SK-N-SH (cell line): Measurements from ENCODE around the gene ITGA6. TPM values are rescaled to one million over a fixed set of nuclear protein-coding genes. Genes with fewer than 3 reads are reported as not detected.

Experiments used
- CTCF ChIA-PET: fragments of 300-600, 350-600 bp; formaldehyde crosslinking; extraction: SDS; loops from one replicate; lab custom pipeline; 2021; lab: Yijun Ruan, JAX
- POLR2A ChIA-PET: fragments of 350-600 bp; sonication (Branson Sonifier 250); formaldehyde crosslinking; extraction: SDS; loops from one replicate; lab custom pipeline; 2020; ENCODE audit warnings: antibody characterized with exemption, inconsistent platforms; lab: Yijun Ruan, JAX
- DNase-seq: peaks from one replicate; pipeline ENCODE4 v3.0.0; 2012
- H2AFZ ChIP-seq: fragments of 200-600 bp; sonication (generic); 2 replicates; pipeline ENCODE4 v1.8.1; 2016; ENCODE audit warnings: antibody characterized with exemption, mild to moderate bottlenecking, low read depth
- H3F3A ChIP-seq: fragments of 200-600 bp; sonication (generic); replicated peaks from 2 replicates; pipeline ENCODE3; 2016; ENCODE audit warnings: antibody characterized with exemption, mild to moderate bottlenecking; ENCODE audit not compliant: insufficient read depth
- H3K27ac ChIP-seq, 2 experiments: fragments of 200-500 bp in 1 of 2; fragments of 200-600 bp in 1 of 2; sonication (Bioruptor generic) in 1 of 2; sonication (generic), shearing (Covaris generic) in 1 of 2; 2 replicates each; pipeline versions ENCODE4 v1.5.1 to v1.6.1; 2014 to 2016; ENCODE audit warnings: low read depth in 2 of 2, inconsistent platforms in 1 of 2, low read length in 1 of 2, mild to moderate bottlenecking in 1 of 2, mixed read lengths in 1 of 2
- H3K27me3 ChIP-seq: fragments of 200-600 bp; sonication (generic), shearing (Covaris generic); 2 replicates; pipeline ENCODE4 v1.6.1; 2016; ENCODE audit warnings: mixed run types; ENCODE audit not compliant: insufficient read depth
- H3K36me3 ChIP-seq, 2 experiments: fragments of 200-500 bp in 1 of 2; fragments of 200-600 bp in 1 of 2; sonication (Bioruptor generic) in 1 of 2; sonication (generic) in 1 of 2; replicated peaks in 1 of 2; 2 replicates each; pipeline versions ENCODE3 to v1.5.1; 2014 to 2016; ENCODE audit warnings: low read length in 1 of 2, mild to moderate bottlenecking in 1 of 2; ENCODE audit not compliant: insufficient read depth in 2 of 2, control insufficient read depth in 1 of 2
- H3K4me1 ChIP-seq, 2 experiments: fragments of 200-500 bp in 1 of 2; fragments of 200-600 bp in 1 of 2; sonication (Bioruptor generic) in 1 of 2; sonication (generic), shearing (Covaris generic) in 1 of 2; 2 replicates each; pipeline versions ENCODE4 v1.5.1 to v1.6.1; 2014 to 2016; ENCODE audit warnings: low read depth in 1 of 2, low read length in 1 of 2, mixed run types in 1 of 2; ENCODE audit not compliant: insufficient read depth in 2 of 2, control insufficient read depth in 1 of 2
- H3K4me2 ChIP-seq: fragments of 200-600 bp; sonication (generic), shearing (Covaris generic); 2 replicates; pipeline ENCODE4 v1.6.1; 2017; ENCODE audit warnings: mixed run types
- H3K4me3 ChIP-seq, 2 experiments: fragments of 200-500 bp in 1 of 2; fragments of 200-600 bp in 1 of 2; sonication (Bioruptor generic) in 1 of 2; sonication (generic), shearing (Covaris generic) in 1 of 2; 2 replicates each; pipeline versions ENCODE4 v1.5.1 to v1.8.1; 2014 to 2016; ENCODE audit warnings: low read depth in 2 of 2, inconsistent platforms in 1 of 2, low read length in 1 of 2, mild to moderate bottlenecking in 1 of 2, mixed read lengths in 1 of 2, moderate library complexity in 1 of 2
- H3K79me2 ChIP-seq: fragments of 200-600 bp; sonication (generic); 2 replicates; pipeline ENCODE4 v1.8.1; 2017; ENCODE audit warnings: mild to moderate bottlenecking; ENCODE audit not compliant: insufficient read depth
- H3K9ac ChIP-seq: fragments of 200-600 bp; sonication (generic); 2 replicates; pipeline ENCODE4 v1.6.1; 2017; ENCODE audit warnings: mixed run types
- H3K9me2 ChIP-seq: fragments of 200-600 bp; sonication (generic); 2 replicates; pipeline ENCODE4 v1.6.1; 2017; ENCODE audit warnings: mixed run types
- H3K9me3 ChIP-seq: fragments of 200-600 bp; sonication (generic); 2 replicates; pipeline ENCODE4 v1.6.1; 2017; ENCODE audit warnings: mixed run types, mild to moderate bottlenecking, moderate library complexity
- H4K20me1 ChIP-seq: fragments of 200-600 bp; sonication (generic); 2 replicates; pipeline ENCODE4 v1.6.1; 2017; ENCODE audit warnings: mild to moderate bottlenecking, mixed run types; ENCODE audit not compliant: insufficient read depth
- CTCF ChIP-seq: fragments of 200-600 bp; sonication (generic); IDR thresholded peaks from 2 replicates; pipeline ENCODE4 v1.6.1; 2017; ENCODE audit warnings: antibody characterized with exemption, mild to moderate bottlenecking, moderate library complexity
- FOSL2 ChIP-seq: IDR thresholded peaks from 2 replicates; pipeline ENCODE4 v1.4.0; 2012; ENCODE audit warnings: low read depth, mild to moderate bottlenecking, moderate library complexity, borderline replicate concordance
- GATA2 ChIP-seq: sonication (generic); formaldehyde crosslinking; IDR thresholded peaks from 2 replicates; pipeline ENCODE4 v1.5.0; 2020; ENCODE audit warnings: mild to moderate bottlenecking, missing genetic modification reagents
- JUND ChIP-seq: IDR thresholded peaks from 2 replicates; pipeline ENCODE4 v1.4.0; 2012
- RFX5 ChIP-seq: IDR thresholded peaks from 2 replicates; pipeline ENCODE4 v1.6.1; 2012; ENCODE audit warnings: mild to moderate bottlenecking, improper control_type of control experiment, low read length
- SIN3A ChIP-seq: IDR thresholded peaks from 2 replicates; pipeline ENCODE4 v1.6.1; 2012; ENCODE audit warnings: low read depth, mild to moderate bottlenecking, low read length, moderate library complexity, borderline replicate concordance
- SMC3 ChIP-seq: IDR thresholded peaks from 2 replicates; pipeline ENCODE4 v1.6.1; 2012; ENCODE audit warnings: low read depth, low read length, improper control_type of control experiment
- WGBS: methylation state at CpG from one replicate; pipeline ENCODE4 v1.1.6; 2017; ENCODE audit warnings: low lambda C conversion rate; 5-methylcytosine and 5-hydroxymethylcytosine counted together
- polyA plus RNA-seq, 3 experiments: library from polyadenylated mRNA; depleted of rRNA; stranded (reverse); fragments of >200 nt; gene quantifications; 2 replicates each; pipeline ENCODE4 v1.2.3, GENCODE V29; 2012

Gene ITGA6
- polyA plus RNA-seq, 1 of the 3 experiments (the other 2 are of a cell fraction) = 26.0 TPM

DNA sequence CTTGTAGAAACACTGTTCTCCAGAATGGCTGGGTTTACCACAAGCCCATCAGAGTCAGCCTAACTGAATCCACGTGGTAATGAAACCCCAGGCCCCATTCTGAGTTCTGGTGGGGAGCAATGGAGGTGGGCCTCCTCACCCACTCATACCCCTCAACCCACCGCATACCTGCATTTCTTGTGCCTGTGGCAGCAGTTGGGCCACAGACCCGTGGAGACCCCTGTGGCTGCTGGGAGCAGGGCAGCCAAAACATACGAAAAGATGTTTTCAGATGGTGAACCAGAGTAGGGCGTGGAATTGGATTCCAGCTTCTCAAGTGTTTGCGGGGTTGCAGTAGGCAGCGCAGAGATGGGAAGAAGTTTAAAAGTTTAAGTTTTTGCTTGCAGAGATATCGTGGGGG, 51.0 kb downstream of the ITGA6 start:
- peaks cover 5% of the 10 kb centered on the region for H3F3A ChIP-seq
- H3K36me3 ChIP-seq = peaks cover 8 to 47% of the 10 kb centered on the region in 2 experiments
- POLR2A ChIA-PET = no interaction called here
- 86% methylated on average over 8 of the region's 8 CpGs for WGBS
- CTCF ChIA-PET = interaction anchor here (1.5 kb wide), 1 partner anchor 12 kb away, joined by 11 read pairs; no protein-coding TSS in a partner anchor
- no peak overlapping the region for H3K4me2 ChIP-seq
- H3K9me3 ChIP-seq = no peaks in the 10 kb centered on the region
- H3K27me3 ChIP-seq = no peaks in the 10 kb centered on the region
- no peak for DNase-seq
- H3K9me2 ChIP-seq = no peaks in the 10 kb centered on the region
- H3K9ac ChIP-seq = no peak overlapping the region
- TF ChIP-seq GATA2 = no peak
- TF ChIP-seq SMC3 = no peak
- no peak for TF ChIP-seq RFX5
- TF ChIP-seq FOSL2 = no peak
- 0 out of 4 replicates have a peak, but pooled peaks cover 0 to 6% of the 10 kb centered on the region in 2 experiments for H3K4me1 ChIP-seq
- H2AFZ ChIP-seq = no peak overlapping the region
- H4K20me1 ChIP-seq = no peaks in the 10 kb centered on the region
- no peaks in the 10 kb centered on the region for H3K79me2 ChIP-seq
- no peak overlapping the region for H3K27ac ChIP-seq
- H3K4me3 ChIP-seq = no peak overlapping the region

DNA sequence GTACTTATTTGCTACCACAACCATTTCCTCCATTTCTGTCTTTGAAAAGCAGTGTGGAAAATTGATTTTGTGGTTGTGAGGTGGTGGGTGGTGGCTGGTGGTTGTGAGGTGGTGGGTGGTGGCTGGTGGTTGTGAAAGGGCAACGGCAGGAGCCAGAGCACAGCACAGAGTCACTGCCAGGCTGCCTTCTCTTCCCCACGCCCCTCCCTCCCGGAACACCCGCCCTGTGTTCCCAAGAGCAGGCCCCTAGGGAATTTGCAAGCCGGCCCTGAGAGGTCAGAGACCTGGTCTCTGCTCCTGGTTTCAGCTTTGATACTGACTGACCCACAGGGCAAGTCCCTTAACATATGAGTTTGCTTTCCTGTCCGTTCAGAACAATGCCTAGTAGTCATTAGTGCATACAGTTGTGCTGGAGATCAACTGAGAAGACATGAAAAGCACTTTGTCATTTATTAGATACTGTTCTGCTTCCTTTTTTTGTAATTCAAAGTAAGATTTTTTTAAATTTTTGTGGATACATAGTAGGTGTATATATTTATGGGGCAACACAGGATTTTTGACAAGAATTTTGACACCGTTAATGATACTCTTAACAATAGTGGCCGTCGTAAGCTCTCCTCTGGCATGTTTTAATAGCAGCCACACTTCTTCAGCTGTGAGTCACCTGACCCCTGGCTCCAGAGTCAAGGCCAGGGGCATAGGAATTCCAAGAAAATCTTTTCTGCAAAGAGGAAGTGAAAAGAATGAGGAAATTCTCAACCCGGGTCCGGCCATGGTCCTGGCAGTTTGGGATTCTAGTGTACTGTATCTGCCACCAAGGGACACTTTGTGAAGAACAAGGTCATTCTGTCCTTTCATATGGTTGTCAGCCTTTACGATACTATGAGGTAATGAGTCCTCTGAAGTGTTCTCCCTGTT, 53.2 kb downstream of the ITGA6 start:
- H3K4me1 ChIP-seq = peaks cover 0 to 6% of the 10 kb centered on the region in 2 experiments; a peak in 1 of 4 replicates

GRCh38 chr2:172481507-172482262, 54.3 kb downstream of the ITGA6 start:
- Histone ChIP-seq H3K4me1 (peaks cover 0 to 6% of the 10 kb centered on the region in 2 experiments; a peak in 1 of 4 replicates), H3K9me3 (no peaks in the 10 kb centered on the region), H3K36me3 (peaks cover 6 to 33% of the 10 kb centered on the region in 2 experiments), H3F3A (peaks cover 5% of the 10 kb centered on the region), H3K9me2 (no peaks in the 10 kb centered on the region), H3K27me3 (no peaks in the 10 kb centered on the region), H2AFZ (no peak overlapping the region), H4K20me1 (no peaks in the 10 kb centered on the region), H3K9ac (no peak overlapping the region), H3K27ac (no peak overlapping the region), H3K4me3 (no peak overlapping the region), H3K79me2 (no peaks in the 10 kb centered on the region), H3K4me2 (no peak overlapping the region)
- TF ChIP-seq CTCF (0 out of 2 replicates have a peak, but pooled peaks have one; percentile 8), SIN3A (no peak)
- POLR2A ChIA-PET = interaction anchor here (0.5 kb wide), 1 partner anchor 142 kb away, joined by 7 read pairs; no protein-coding TSS in a partner anchor
- CTCF ChIA-PET = interaction anchor here (1.1 to 7.5 kb wide), 5 partner anchors 15 to 379 kb away, joined by 3 to 64 read pairs (median 27); partner anchors contain the start of gene DLX2
- 89% methylated on average over 7 of the region's 7 CpGs for WGBS
- no peak for DNase-seq

More for the DNA sequence above, 53.2 kb downstream of the ITGA6 start:
- DNase-seq = no peak
- no peak overlapping the region for H3K4me2 ChIP-seq
- no peaks in the 10 kb centered on the region for H3K9me2 ChIP-seq
- H3K27ac ChIP-seq = no peak overlapping the region
- 0 out of 2 replicates have a peak overlapping the region, but pooled peaks have one; percentile 8 for H2AFZ ChIP-seq
- ChIA-PET CTCF (interaction anchor here (1.2 to 7.5 kb wide), 3 partner anchors 14 to 378 kb away, joined by 3 to 64 read pairs (median 27); partner anchors contain the start of gene DLX2), POLR2A (no interaction called here)
- no peaks in the 10 kb centered on the region for H4K20me1 ChIP-seq
- WGBS = 85% methylated on average over 12 of the region's 12 CpGs
- H3K9ac ChIP-seq = no peak overlapping the region
- TF ChIP-seq GATA2 (no peak), JUND (0 out of 2 replicates have a peak, but pooled peaks have one; percentile 10), FOSL2 (0 out of 2 replicates have a peak, but pooled peaks have one; percentile 5)
- H3F3A ChIP-seq = peaks cover 5% of the 10 kb centered on the region
- no peaks in the 10 kb centered on the region for H3K79me2 ChIP-seq
- peaks cover 6 to 38% of the 10 kb centered on the region in 2 experiments for H3K36me3 ChIP-seq
- no peaks in the 10 kb centered on the region for H3K9me3 ChIP-seq
- no peak overlapping the region for H3K4me3 ChIP-seq
- no peaks in the 10 kb centered on the region for H3K27me3 ChIP-seq
